NT2/D1 (cell line): Measurements from ENCODE around the gene SNAPC5.

Source experiments
- SUZ12 ChIP-seq: IDR thresholded peaks from 2 replicates; pipeline ENCODE4 v1.6.1; 2011; ENCODE audit not compliant: insufficient read length, insufficient read depth; ENCODE audit errors: extremely low read depth
- ZNF274 ChIP-seq: IDR thresholded peaks from 2 replicates; pipeline ENCODE4 v1.6.1; 2011; ENCODE audit warnings: mild to moderate bottlenecking, low read depth, low read length

DNA sequence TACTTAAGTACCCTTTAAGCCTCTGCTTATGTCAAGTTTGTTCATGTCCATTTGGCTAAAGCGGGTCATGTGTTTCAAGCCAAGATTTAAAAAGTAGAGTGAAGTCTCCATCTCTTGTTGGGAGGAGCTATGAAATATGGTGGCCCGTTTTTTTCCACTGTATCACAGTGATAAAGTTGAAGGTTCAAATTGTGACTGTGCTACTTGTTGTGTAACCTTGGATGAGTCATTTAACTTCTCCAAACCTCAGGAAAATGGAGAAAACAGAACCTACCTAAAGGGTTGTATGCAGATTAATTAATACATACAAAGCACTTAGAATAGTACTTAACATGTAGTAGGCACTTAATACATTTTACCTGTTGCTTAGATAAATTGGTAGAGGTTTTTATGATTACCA, 43.4 kb downstream of the SNAPC5 start:
- no peak for TF ChIP-seq ZNF274
- TF ChIP-seq SUZ12: no peak
